AG04449 (cell line): Measurements from ENCODE around the gene RBP2.

Experiments
- CTCF ChIA-PET: fragments of 350-600 bp; formaldehyde crosslinking; extraction: SDS; loops from one replicate; lab custom pipeline; 2021; ENCODE audit warnings: antibody characterized with exemption; lab: Yijun Ruan, JAX
- POLR2A ChIA-PET: fragments of 400-600, 350-600 bp; formaldehyde crosslinking; extraction: SDS; loops from one replicate; lab custom pipeline; 2020; ENCODE audit warnings: antibody characterized with exemption, inconsistent platforms; lab: Yijun Ruan, JAX
- DNase-seq: peaks from one replicate; pipeline ENCODE4 v3.0.0-alpha.2; 2010; ENCODE audit warnings: low read depth, low spot score
- H3K4me3 ChIP-seq: 2 replicates; pipeline ENCODE4 v1.5.1; 2011; ENCODE audit warnings: low read depth, mild to moderate bottlenecking, control low read depth, low read length
- CTCF ChIP-seq: IDR thresholded peaks from one replicate; pipeline ENCODE4 v1.5.1; 2011; ENCODE audit warnings: mild to moderate bottlenecking, moderate library complexity, low read length, control low read depth, inconsistent platforms; ENCODE audit not compliant: insufficient read depth; ENCODE audit errors: missing control alignments

RBP2 gene

GRCh38 chr3:139425745-139426400 is 50.4 kb downstream of the RBP2 start:
- CTCF ChIA-PET, result interaction anchor here (1.2 to 5.9 kb wide), 3 partner anchors 8 to 134 kb away, joined by 3 to 94 read pairs (median 6); no protein-coding TSS in a partner anchor
- POLR2A ChIA-PET, result no interaction called here
- DNase-seq, result no peak
- TF ChIP-seq CTCF, result no peak
- no peak overlapping the region for H3K4me3 ChIP-seq

- H3K4me3 ChIP-seq, result no peak overlapping the region
- ChIA-PET CTCF (no interaction called here), POLR2A (no interaction called here)
- TF ChIP-seq CTCF, result no peak
- no peak for DNase-seq
These were observed 53.1 kb downstream of the RBP2 start for GRCh38 chr3:139423232-139423631.

GRCh38 chr3:139421460-139421859 is 54.9 kb downstream of the RBP2 start:
- no peak for TF ChIP-seq CTCF
- ChIA-PET POLR2A (interaction anchor here (0.6 kb wide), 1 partner anchor 435 kb away, joined by 4 read pairs; no protein-coding TSS in a partner anchor), CTCF (interaction anchor here (1.5 kb wide), 1 partner anchor 141 kb away, joined by 7 read pairs; no protein-coding TSS in a partner anchor)

GRCh38 chr3:139421040-139421439 is 55.3 kb downstream of the RBP2 start:
- ChIA-PET POLR2A (interaction anchor here (0.6 kb wide), 1 partner anchor 434 kb away, joined by 4 read pairs; no protein-coding TSS in a partner anchor), CTCF (interaction anchor here (1.5 kb wide), 1 partner anchor 141 kb away, joined by 7 read pairs; no protein-coding TSS in a partner anchor)
- TF ChIP-seq CTCF, result no peak
- no peak overlapping the region for H3K4me3 ChIP-seq
- no peak for DNase-seq

More at GRCh38 chr3:139421460-139421859, 54.9 kb downstream of the RBP2 start:
- DNase-seq, result no peak
- no peak overlapping the region for H3K4me3 ChIP-seq

GRCh38 chr3:139418144-139418543 is 58.2 kb downstream of the RBP2 start:
- POLR2A ChIA-PET, result no interaction called here

More at GRCh38 chr3:139418144-139418543, 58.2 kb downstream of the RBP2 start:
- DNase-seq, result no peak
- no peak overlapping the region for H3K4me3 ChIP-seq
- CTCF ChIA-PET, result interaction anchor here (1.6 to 1.8 kb wide), 2 partner anchors 9 to 144 kb away, joined by 8 to 10 read pairs; no protein-coding TSS in a partner anchor
- TF ChIP-seq CTCF, result no peak
